Activated CD4-positive, alpha-beta T cell treated with anti-CD3 and anti-CD28 coated beads, Interleukin-2, amount 50 U/mL, for 1 hour (primary cell): ENCODE data around the gene FBLN2.
A peak's percentile ranks its signal among the peaks of the same experiment; 100 is the strongest.

ENCODE experiments used
- DNase-seq: peaks from one replicate; pipeline ENCODE4 v3.0.0-alpha.2; 2020

The FBLN2 gene

DNA sequence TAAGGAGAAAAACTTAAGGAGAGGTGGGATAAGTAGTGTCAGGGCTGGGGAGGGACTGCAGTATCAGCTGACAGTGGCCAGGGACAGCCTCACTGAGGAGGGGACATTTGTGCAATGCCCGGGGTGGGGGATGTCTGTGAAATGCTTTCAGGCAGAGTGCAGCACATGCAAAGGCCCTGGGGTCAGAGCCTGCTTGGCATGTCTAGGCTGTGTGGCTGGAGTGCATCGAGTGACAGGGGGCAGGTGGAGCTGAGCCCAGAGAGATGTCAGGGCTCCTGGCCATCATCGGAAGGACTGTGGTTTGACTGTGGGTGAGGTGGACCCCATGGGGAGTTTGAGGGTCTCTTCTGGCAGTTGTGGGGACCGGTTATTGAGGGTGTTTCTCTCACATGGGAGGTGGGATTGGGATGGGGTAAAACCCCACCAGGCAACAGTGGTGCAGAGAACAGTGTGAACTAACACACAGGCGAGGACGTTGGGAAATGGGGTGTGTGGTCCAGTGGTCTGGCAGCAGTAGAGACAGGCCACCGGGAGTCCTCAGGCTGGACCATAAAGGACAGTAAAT, 61.2 kb downstream of the FBLN2 start:
- DNase-seq = no peak

DNA sequence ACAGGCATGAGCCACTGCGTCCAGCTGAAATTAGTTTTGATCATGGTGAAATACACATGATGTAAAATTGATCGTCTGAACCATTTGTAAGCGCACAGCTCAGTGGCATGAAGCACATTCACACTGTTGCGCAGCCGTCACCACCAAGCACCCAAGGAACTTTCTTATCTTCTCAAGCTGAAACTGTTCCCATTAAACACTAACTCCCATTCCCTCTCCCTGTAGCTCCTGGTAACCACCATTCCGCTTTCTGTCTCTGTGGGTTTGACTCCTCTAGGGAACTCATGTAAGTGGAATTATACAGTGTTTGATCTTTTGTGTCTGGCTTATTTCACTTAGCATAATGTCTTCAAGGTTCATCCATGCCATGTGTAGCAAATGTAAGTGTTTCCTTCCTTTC, 62.3 kb downstream of the FBLN2 start:
- no peak for DNase-seq

DNA sequence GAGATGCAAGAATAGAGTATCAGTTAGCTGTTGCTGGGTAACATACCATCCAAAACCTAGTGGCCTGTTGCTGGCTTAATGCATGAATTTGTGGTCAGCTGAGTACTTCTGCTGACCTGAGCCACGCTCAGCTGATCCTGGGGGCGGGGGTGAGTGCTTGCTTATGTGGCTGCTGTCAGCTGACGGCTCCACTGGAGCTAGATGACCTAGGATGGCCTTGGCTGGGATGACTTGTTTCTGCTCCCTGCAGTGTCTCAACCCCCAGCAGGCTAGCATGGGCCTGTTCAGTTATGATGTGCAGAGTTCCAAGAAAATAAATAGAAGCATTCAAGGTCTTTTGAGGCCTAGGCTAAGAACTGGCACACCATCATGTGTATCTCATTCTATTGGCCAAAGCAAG, 63.9 kb downstream of the FBLN2 start:
- DNase-seq = no peak

DNA sequence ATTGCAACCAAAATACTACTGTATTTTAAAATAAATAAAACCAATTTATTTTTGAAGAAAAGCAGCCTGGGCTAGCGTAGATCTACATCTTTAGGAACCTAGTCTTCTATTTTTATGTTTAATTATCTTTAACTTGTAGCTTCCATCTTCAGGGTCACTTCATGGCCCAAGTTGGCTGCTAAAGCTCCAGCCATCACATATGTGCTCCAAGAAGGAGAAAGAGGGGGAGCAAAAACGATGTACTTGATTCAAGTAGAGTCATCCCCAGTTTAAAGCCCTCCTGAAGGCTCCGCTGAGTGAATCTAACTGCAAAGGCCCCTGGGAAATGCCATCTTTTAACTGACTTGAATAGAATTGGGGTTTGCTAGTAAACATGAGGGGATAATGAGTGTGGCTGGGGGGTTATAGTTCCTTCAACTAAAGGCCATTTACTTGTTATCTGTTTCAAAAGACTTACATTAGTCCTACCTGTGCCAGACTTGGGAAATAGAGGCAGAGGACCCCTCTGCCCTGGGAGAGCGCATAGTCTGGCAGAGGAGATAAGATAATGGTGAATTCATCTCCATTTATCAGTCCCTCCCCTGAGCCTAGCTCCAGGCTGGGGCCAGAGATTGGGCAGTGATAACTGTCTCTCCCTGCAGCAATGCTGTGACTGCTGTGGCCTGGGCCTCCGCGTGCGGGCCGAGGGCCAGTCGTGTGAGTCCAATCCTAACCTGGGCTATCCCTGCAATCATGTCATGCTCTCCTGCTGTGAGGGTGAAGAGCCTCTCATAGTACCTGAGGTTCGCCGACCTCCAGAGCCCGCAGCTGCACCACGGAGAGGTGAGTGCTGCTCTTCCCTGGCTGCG, 64.6 kb downstream of the FBLN2 start:
- DNase-seq = no peak

DNA sequence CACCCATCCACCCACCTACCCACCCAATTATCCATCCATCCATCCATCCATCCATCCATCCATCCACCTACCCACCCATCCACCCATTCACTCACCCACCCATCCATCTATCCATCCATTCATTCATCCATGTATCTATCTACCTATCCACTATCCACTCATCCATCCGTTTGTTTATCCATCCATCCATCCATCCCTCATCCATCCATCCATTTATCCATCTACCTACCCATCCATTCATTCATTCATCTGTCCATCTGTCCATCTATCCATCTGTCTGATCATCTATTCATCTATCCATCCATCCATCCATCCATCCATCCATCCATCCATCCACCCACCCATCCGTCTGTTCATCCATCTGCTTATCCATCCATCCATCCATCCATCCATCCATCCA, 65.7 kb downstream of the FBLN2 start:
- no peak for DNase-seq

DNA sequence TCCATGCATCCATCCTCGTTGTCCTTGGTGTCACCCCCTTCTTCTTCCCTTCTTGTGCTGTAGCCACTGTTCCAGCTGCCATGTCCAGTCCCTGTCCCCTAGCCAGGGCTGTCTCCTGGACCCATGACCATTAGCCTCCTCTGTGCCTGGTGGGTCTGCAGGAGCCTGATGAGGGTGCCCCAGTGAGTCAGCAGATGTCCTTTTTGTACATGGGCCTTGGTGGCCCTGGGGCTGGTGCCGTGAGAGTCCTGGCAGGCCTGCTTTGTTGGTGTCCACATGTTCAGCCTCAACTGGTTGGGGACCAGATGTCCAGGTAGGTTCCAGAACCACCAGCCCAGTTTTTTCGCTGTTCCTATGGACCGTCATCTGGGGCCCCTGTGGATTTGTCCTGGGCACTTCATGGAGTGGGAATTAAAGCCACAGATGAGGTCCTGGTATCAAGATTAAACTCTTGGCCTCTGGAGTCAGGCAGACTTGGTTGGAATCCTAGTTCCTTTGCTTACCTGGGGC, 66.1 kb downstream of the FBLN2 start:
- no peak for DNase-seq

DNA sequence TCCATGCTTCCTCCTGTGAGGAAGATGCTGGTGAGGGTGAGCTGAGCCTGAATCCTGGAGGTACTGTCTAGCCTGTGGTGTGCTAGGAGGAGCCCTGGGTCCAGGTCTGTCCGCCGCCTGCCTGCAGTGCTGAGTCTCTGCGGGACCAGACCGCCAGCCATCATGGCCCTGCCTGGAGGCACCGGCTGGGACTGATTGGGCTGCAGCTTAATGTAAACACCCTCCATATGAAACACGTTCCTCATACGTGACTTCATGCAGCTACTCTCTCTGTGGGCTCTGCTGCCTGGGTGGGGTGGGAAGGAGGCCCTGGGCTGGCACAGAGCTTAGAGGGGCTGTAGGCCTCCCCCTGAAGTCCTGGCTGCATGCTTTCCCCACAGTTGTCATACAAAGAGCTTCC, 67.4 kb downstream of the FBLN2 start:
- DNase-seq = no peak

DNA sequence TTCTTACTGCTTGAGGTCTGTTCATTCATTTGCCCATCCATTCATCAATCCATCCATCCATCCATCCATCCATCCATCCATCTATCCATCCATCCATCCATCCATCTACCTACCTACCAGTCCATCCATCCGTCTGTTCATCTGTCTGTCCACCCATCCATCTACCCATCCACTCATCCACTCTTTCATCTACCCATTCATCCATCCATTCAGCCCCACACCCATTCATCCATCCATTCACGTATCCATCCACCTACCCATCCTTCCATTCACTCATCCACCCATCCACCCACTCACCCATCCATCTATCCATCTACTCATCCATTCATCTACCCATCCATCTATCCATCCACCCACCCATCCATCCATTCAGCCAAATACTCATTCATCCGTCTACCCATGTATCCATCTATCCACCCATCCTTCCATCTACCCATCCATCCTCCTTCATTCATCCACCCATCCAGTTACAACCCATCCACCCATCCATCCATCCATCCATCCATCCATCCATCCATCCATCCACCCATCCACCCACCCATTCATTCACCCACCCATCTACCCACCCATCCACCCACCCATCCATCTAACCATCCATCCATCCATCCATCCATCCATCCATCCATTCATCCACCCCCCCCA, 68.3 kb downstream of the FBLN2 start:
- no peak for DNase-seq

DNA sequence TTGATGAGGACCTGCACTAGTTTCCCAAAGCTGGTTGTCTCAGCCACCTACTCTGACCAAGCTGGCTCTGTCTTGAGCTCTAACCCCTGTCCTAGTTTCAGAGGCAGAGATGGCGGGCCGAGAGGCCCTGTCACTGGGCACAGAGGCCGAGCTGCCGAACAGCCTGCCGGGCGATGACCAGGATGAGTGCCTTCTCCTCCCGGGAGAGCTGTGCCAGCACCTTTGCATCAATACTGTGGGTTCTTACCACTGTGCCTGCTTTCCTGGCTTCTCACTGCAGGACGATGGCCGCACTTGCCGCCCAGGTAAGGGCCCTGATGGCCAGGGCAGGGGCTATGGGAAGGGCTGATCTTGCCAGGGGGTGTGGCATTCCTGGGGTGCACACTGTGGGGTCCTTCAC, 69.1 kb downstream of the FBLN2 start:
- no peak for DNase-seq

DNA sequence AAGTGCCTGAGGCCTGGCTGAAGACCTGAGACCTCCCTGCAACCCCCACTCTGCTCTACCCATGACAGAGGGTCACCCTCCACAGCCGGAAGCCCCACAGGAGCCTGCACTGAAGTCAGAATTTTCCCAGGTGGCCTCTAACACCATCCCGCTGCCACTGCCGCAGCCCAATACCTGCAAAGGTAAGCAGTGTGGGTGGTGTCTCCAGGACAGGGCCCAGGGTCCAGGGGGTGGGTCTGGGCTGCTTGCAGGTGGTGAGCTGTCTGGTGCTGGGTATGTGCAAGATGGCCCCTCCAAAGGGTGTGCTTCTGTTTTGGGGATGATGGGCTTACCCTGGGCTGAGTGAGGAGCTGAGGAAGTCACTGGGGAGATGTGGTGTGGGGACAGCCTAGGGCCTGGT, 69.9 kb downstream of the FBLN2 start:
- no peak for DNase-seq

DNA sequence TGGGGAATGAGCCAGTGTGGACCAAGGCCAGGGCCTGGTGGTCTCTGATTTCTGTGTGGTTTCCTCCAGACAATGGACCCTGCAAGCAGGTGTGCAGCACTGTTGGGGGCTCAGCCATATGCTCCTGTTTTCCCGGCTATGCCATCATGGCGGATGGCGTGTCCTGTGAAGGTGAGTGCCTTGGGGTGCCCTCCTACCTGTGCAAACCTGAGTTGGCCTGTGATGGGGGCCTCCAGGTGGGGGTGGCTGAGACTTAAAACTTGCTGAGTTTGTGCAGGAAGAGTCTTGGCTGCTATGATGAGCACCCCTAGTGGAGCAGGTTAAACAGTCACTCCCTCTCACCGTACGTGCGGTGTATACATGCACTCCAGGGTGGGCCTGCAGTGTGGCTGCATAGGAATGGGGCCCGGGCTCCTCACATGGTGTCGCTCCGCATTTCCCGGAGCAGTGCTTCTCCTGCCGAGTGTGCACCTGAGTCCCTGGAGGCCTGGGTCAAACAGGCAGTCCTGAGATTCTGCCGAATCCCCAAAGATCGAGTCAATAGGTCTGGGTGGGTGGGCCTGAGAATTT, 70.8 kb downstream of the FBLN2 start:
- DNase-seq = no peak

DNA sequence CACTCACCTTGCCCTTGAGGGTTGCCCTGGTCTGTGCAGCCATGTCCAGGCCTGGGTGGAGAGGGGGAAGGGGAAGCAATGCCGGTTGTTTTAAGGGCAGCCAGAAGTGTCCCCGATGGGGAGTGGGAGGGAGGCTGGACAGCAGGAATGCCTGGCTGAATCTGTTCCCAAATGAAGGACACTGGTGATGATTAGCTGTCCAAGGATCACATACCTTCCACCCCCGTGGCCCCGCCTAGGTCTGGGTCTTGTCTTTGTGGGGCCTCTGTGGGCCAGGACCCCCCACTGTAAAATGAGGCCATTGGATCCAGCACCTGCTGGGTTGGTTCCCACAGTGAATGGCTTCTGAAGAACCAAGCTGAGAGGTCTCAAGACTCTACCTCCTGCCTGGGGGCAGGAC, 71.4 kb downstream of the FBLN2 start:
- DNase-seq = no peak

DNA sequence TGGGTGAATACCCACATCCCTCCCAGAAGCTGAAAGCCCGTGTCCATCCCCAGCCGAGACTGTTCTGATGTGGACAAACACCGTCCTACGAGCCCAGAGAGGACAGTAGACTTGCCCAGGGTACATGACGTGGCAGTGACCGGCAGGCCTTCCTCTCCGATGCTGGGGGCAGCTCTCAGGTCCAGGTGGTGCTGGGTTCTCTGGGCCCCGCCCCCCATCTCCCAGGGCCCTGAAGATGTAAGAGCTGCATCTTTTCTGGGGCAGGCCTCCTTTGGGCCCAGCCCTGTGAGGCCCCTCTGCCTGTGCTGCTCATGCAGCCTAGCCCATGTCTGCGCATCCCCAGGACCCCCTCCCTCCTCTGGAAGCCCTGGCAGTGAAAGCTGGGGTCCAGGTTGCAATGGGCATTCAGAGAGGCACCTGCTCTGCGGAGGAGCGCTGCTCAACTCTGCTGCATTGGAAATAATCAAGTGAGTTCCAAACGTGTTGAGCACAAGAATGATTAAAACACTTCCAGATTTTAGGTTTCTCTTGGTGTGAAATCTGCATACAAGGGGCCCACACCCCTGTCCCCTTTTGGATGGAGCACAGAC, 71.9 kb downstream of the FBLN2 start:
- DNase-seq = no peak

DNA sequence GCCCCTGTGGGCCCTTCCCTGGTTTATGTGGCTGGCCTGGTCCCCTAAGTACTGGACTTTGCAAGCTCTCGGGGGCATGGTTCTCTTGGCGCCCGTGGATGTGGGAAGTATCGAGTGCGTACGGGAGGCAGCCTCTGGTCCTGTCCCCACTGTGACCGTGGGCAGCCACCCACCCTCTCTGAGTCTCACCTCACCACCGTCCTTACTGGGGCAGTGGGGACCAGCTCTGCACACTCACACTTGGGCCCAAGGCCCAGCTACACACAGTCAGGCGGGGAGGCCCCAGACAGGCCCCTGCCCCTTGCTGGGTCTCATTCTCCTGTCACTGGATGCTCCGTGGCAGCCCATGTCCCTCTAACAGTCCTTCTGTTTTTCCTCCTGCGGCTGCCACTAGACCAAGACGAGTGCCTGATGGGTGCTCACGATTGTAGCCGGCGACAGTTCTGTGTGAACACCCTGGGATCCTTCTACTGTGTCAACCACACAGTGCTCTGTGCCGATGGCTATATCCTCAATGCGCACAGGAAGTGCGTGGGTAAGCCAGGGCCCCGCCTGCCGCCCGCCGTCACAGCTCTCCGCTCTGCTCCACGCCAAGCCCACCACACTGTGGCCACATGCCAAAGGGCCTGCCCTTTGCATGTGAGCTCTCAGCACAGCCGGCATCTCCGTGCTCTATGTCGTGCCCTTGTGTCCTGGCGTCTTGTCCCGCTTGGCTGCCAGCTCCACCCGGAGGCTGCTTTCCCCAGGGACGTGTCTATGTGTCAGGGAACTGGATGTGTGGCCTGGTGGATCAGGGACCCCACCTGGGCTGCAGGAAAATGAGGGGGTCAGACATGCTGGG, 72.7 kb downstream of the FBLN2 start:
- peak; percentile 34 for DNase-seq

DNA sequence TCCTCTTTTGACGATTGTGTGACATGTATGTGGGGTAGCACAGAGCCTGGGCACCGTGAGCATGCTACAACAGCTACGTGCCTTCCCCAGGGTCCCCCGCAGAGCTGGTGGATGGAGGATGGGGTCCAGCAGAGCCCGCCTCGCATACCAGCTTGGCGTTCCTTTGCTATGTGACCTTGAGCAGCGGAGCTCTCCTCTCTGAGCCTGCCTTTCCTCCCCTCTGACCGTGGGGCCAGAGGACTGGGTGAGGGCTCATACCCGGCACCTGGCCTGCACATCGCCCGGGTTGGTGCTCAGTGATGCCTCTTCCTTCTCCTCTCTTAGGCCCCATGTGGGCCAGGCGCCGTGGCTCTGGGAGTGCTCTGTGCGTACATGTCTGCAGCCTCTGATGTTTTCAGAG, 73.4 kb downstream of the FBLN2 start:
- DNase-seq = no peak

DNA sequence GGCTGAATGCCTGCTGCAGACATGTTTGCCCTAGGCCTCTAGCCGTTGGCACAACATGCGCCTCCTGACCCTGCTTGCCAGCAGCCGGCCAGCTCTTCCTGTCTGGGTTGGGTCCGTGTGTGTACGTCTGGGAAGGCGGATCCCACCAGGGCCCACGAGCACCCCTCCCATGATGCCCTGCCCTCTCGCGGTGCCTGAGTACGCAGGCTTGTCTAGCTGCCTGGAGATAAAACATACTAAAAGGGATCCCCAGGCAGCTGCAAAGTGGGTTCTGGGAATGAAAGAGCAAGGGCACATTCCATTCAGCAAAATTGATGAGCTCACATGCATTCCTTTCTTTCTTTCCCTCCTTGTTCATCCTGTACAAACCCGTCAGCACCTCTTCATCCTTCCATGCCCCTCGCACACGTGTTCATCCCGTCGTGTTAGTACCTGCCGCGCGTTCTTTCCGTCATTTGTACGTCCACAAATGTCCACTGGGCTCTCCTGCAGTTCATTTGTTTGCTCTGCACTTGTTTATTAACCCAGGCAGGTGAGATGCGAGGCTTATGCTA, 74.3 kb downstream of the FBLN2 start:
- no peak for DNase-seq

DNA sequence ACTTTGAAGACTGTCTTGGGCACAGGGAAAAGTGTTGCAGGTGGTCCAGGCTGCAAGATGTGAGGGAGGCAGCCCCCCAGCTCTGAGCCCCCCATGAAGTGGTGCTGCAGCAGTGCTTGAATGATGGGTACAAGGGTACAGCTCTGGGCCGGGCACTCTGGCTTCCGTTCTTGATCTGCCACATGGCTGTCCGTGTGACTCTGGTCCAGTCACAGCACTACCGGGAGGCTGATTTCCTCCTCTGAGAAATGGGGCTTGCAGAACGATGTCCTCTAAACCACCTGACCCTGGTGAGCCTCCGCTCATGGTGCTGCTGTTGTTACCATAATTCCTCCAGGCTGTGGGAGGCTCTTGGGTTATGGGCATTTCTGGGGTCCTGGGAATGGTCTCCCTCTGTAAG, 75.1 kb downstream of the FBLN2 start:
- no peak for DNase-seq

DNA sequence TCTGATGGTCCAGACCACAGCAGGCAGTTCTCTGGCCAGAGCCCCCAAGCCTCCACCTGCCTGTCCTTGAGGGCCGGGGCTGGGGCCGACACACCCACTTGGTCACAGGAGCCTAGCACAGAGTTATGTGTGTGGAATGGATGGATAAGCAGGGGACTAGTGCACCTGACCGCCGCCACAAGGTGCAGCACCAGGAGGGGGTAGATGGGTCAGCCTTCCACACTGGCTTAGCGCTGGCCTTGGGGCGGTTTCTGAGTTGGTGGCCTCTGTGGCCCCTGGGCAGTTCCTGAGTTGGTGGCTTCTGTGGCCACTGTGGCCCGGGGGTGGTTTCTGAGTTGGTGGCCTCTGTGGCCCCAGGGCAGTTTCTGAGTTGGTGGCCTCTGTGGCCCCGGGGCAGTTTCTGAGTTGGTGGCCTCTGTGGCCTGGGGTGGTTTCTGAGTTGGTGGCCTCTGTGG, 75.8 kb downstream of the FBLN2 start:
- no peak for DNase-seq

DNA sequence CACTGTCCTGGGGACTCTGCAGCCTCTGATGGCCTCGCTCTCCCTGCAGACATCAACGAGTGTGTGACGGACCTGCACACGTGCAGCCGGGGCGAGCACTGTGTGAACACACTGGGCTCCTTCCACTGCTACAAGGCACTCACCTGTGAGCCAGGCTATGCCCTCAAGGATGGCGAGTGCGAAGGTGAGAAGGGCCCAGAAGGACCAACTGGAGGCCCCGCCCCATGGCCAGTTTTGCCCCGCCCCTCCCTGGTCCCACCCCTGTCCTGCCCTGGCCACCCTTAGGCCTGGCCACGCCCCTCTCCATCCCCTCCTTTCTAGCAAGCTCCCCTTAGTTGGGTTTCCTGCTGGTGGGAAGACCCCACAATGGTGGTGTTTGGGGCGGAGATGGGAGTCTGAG, 77.5 kb downstream of the FBLN2 start:
- no peak for DNase-seq

DNA sequence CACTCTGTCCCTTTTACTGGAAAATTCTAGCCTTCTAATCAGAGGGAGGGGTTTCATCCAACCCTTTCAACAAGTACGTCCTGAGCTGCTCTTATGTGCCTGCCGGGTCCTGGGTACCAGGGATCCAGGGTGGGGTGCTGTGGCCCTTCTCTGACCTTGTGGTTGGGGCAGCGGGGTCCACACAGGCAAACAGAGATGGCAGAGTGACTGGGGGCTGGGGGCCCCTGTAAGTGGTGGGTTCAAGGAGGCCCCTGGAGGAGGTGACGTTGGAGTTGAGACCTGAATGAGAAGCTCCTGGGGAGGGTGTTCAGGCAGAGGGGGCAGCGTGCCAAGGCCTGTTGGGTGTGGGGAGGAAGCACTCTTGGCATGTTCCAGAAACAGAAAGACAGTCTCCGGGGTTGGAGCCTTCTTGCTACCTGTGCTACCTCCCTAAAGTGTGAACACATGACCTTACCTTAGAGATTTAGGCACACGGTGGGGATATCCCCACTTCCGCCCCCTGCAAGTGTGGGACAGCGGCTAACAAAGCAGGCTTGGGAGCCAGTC, 78.1 kb downstream of the FBLN2 start:
- no peak for DNase-seq

DNA sequence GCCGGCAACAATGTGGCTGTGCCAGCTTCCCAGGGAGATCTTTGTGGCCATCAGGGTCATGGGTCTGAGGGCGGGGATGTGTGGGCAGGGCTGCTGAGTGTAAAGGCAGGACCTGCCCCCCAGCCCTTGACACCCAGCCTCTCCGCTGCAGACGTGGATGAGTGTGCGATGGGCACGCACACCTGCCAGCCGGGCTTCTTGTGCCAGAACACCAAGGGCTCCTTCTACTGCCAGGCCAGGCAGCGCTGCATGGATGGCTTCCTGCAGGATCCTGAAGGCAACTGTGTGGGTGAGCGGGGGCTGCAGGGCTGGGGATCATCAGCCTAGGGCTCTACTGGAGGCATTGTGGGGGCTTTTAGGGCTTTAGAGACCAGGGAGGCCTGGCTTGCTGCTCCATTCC, 78.8 kb downstream of the FBLN2 start:
- DNase-seq = no peak

DNA sequence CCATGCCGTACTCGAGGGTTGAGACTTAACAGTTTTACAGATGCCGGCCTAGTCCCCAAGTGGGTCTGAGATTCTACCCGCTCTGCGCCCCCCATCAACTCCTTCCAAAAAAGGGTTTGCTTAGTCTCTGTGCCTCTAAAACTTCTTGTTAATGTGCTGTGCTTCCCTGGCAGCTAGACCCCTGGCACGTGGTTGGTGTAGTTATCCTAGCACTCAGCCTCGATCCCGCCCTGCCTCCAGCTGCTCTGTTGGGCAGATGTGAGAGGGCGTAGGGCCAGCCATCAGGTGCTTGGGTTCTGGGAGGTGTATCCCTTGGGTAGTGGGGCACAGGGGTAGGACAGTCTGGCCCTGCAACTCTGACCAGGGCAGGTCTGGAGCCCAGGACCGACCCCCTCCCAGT, 79.5 kb downstream of the FBLN2 start:
- no peak for DNase-seq
